Mesothelial cell of epicardium (in vitro differentiated cells): ENCODE results near the gene PRKD1. TPM values are rescaled to one million over a fixed set of nuclear protein-coding genes. Genes with fewer than 3 reads are reported as not detected.

ENCODE experiments used
- DNase-seq, 2 experiments: peaks; one replicate each; pipeline ENCODE4 v3.0.0; 2021; ENCODE audit warnings: low spot score in 2 of 2; ENCODE audit not compliant: unreplicated experiment in 2 of 2
- H3K27ac Mint-ChIP-seq: 2 replicates; pipeline ENCODE4 v1.8.0; 2021; ENCODE audit warnings: mixed read lengths
- H3K27me3 Mint-ChIP-seq: 2 replicates; pipeline ENCODE4 v1.8.0; 2021; ENCODE audit warnings: low read depth, mixed read lengths
- H3K36me3 Mint-ChIP-seq: 2 replicates; pipeline ENCODE4 v1.8.0; 2021; ENCODE audit warnings: mixed read lengths
- H3K4me1 Mint-ChIP-seq: 2 replicates; pipeline ENCODE4 v1.8.0; 2021; ENCODE audit warnings: mixed read lengths
- H3K4me3 Mint-ChIP-seq: 2 replicates; pipeline ENCODE4 v1.8.0; 2021; ENCODE audit warnings: mild to moderate bottlenecking, moderate library complexity, mixed read lengths
- H3K9me3 Mint-ChIP-seq: 2 replicates; pipeline ENCODE4 v1.8.0; 2021; ENCODE audit warnings: mixed read lengths
- CTCF ChIP-seq: fragments of 200-600 bp; sonication (generic); IDR thresholded peaks from one replicate; pipeline ENCODE4 v1.5.0; 2021; ENCODE audit warnings: antibody characterized with exemption; ENCODE audit not compliant: unreplicated experiment
- total RNA-seq: library from RNA; stranded (reverse); gene quantifications from 3 replicates; pipeline ENCODE4 v1.2.1, GENCODE V29; 2021

The PRKD1 gene
- total RNA-seq, 1 donor from 2014 or later, result 27.3 TPM

GRCh38 chr14:29749327-29749726 is 178.3 kb downstream of the PRKD1 start:
- H3K27me3 Mint-ChIP-seq, result no peaks in the 10 kb centered on the region
- DNase-seq, result no peak
- TF ChIP-seq CTCF, result no peak
- H3K27ac Mint-ChIP-seq, result no peak overlapping the region
- no peaks in the 10 kb centered on the region for H3K36me3 Mint-ChIP-seq
- peaks cover 9% of the 10 kb centered on the region for H3K4me1 Mint-ChIP-seq
- no peak overlapping the region for H3K4me3 Mint-ChIP-seq
- H3K9me3 Mint-ChIP-seq, result peaks cover 6% of the 10 kb centered on the region

GRCh38 chr14:29745863-29746262 is 181.8 kb downstream of the PRKD1 start:
- no peaks in the 10 kb centered on the region for H3K27me3 Mint-ChIP-seq
- H3K4me3 Mint-ChIP-seq, result no peak overlapping the region
- no peaks in the 10 kb centered on the region for H3K36me3 Mint-ChIP-seq
- H3K27ac Mint-ChIP-seq, result no peak overlapping the region
- H3K4me1 Mint-ChIP-seq, result peaks cover 21% of the 10 kb centered on the region
- TF ChIP-seq CTCF, result no peak
- no peak for DNase-seq
- H3K9me3 Mint-ChIP-seq, result no peaks in the 10 kb centered on the region

GRCh38 chr14:29743531-29743930 is 184.1 kb downstream of the PRKD1 start:
- H3K27me3 Mint-ChIP-seq, result no peaks in the 10 kb centered on the region
- H3K4me3 Mint-ChIP-seq, result no peak overlapping the region
- no peaks in the 10 kb centered on the region for H3K9me3 Mint-ChIP-seq
- peaks cover 23% of the 10 kb centered on the region for H3K4me1 Mint-ChIP-seq
- no peak for TF ChIP-seq CTCF
- no peak overlapping the region for H3K27ac Mint-ChIP-seq
- no peak for DNase-seq
- H3K36me3 Mint-ChIP-seq, result no peaks in the 10 kb centered on the region

- no peak overlapping the region for H3K4me3 Mint-ChIP-seq
- no peaks in the 10 kb centered on the region for H3K27me3 Mint-ChIP-seq
- no peak for DNase-seq
- no peak for TF ChIP-seq CTCF
- no peaks in the 10 kb centered on the region for H3K36me3 Mint-ChIP-seq
- no peaks in the 10 kb centered on the region for H3K9me3 Mint-ChIP-seq
- peak overlapping the region; percentile 11 for H3K27ac Mint-ChIP-seq
- H3K4me1 Mint-ChIP-seq, result peaks cover 27% of the 10 kb centered on the region
Observed at GRCh38 chr14:29741909-29742401, 185.7 kb downstream of the PRKD1 start.

- no peaks in the 10 kb centered on the region for H3K9me3 Mint-ChIP-seq
Observed at GRCh38 chr14:29740491-29740890, 187.2 kb downstream of the PRKD1 start.

More at GRCh38 chr14:29740491-29740890, 187.2 kb downstream of the PRKD1 start:
- Mint-ChIP-seq H3K36me3 (no peaks in the 10 kb centered on the region), H3K27me3 (no peaks in the 10 kb centered on the region), H3K27ac (no peak overlapping the region), H3K4me3 (no peak overlapping the region), H3K4me1 (peaks cover 27% of the 10 kb centered on the region)
- TF ChIP-seq CTCF, result no peak
- DNase-seq, result no peak
